GM12878 (cell line): ENCODE measurements around the gene SLF2. TPM values are rescaled to one million over a fixed set of nuclear protein-coding genes. Genes with fewer than 3 reads are reported as not detected.

Source experiments
- CBX3 ChIP-seq: fragments of 200-600 bp; sonication (generic); IDR thresholded peaks from 2 replicates; pipeline ENCODE4 v1.6.1; 2016; ENCODE audit warnings: low read depth, borderline replicate concordance
- CBX5 ChIP-seq: sonication (generic); IDR thresholded peaks from 2 replicates; pipeline ENCODE4 v1.6.1; 2016; ENCODE audit warnings: low read depth, moderate library complexity, mild to moderate bottlenecking, inconsistent platforms
- DPF2 ChIP-seq: fragments of 450-650 bp; IDR thresholded peaks from 2 replicates; pipeline ENCODE4 v1.6.1; 2017; ENCODE audit warnings: mild to moderate bottlenecking
- GABPA ChIP-seq: IDR thresholded peaks from 2 replicates; pipeline ENCODE4 v1.6.1; 2014; ENCODE audit warnings: antibody characterized with exemption, low read depth, mild to moderate bottlenecking, inconsistent platforms
- HCFC1 ChIP-seq: fragments of 150-350 bp; IDR thresholded peaks from 2 replicates; pipeline ENCODE4 v1.6.1; 2014; ENCODE audit warnings: low read length
- MYB ChIP-seq: fragments of 150-350 bp; IDR thresholded peaks from 2 replicates; pipeline ENCODE4 v1.6.1; 2014; ENCODE audit warnings: mild to moderate bottlenecking, low read depth, low read length, borderline replicate concordance
- RCOR1 ChIP-seq: conservative IDR thresholded peaks from 2 replicates; pipeline ENCODE4 v1.6.1; 2012; ENCODE audit warnings: low read depth, low read length, improper control_type of control experiment
- RUNX3 ChIP-seq: IDR thresholded peaks from 2 replicates; pipeline ENCODE4 v1.6.1; 2012; ENCODE audit warnings: low read length, inconsistent platforms
- TCF12 ChIP-seq: IDR thresholded peaks from 2 replicates; pipeline ENCODE4 v1.6.1; 2011; ENCODE audit warnings: low read depth, mild to moderate bottlenecking, low read length
- ZBTB33 ChIP-seq: fragments of 450-650 bp; IDR thresholded peaks from 2 replicates; pipeline ENCODE4 v1.6.1; 2017; ENCODE audit warnings: mild to moderate bottlenecking
- ZNF24 ChIP-seq: fragments of 450-650 bp; IDR thresholded peaks from 2 replicates; pipeline ENCODE4 v1.6.1; 2017; ENCODE audit warnings: antibody characterized with exemption, mild to moderate bottlenecking
- ZNF622 ChIP-seq: fragments of 450-650 bp; IDR thresholded peaks from 2 replicates; pipeline ENCODE4 v1.6.1; 2017; ENCODE audit warnings: mild to moderate bottlenecking, inconsistent platforms
- polyA plus RNA-seq, 11 experiments: library from polyadenylated mRNA; depleted of rRNA in 4 of 11; unstranded in 6 of 11; stranded (reverse) in 5 of 11; fragments of >200 nt; fragmentation: Nextera tagmentation in 4 of 11; fragmentation: Illumina TruSeq in 1 of 11; extraction: Ambion mirVana in 4 of 11; extraction: Trizol in 1 of 11; gene quantifications; 1 replicate in 1 of 11; 2 replicates in 10 of 11; pipeline versions ENCODE4 v1.2.1 to v1.2.3, GENCODE V29; 2011 to 2016; ENCODE audit warnings: inconsistent platforms in 2 of 11, missing spikeins in 2 of 11, low read depth in 1 of 11
- total RNA-seq, 4 experiments: library from RNA; depleted of rRNA in 3 of 4; stranded (reverse); fragments of >200 nt in 3 of 4; fragmentation: Illumina TruSeq in 1 of 4; extraction: Trizol in 1 of 4; gene quantifications; 2 replicates each; pipeline versions ENCODE4 v1.2.1 to v1.2.3, GENCODE V29; 2013 to 2021
- TF ChIP-seq, protein P1 (sequence below): fragments of 450-650 bp; conservative IDR thresholded peaks from 2 replicates; pipeline ENCODE4 v1.6.1; 2017; ENCODE audit warnings: mild to moderate bottlenecking, moderate library complexity
- TF ChIP-seq, protein P2 (sequence below): fragments of 450-650 bp; IDR thresholded peaks from 2 replicates; pipeline ENCODE4 v1.6.1; 2016; ENCODE audit warnings: mild to moderate bottlenecking
- TF ChIP-seq, protein P3 (sequence below): fragments of 450-650 bp; formaldehyde crosslinking; IDR thresholded peaks from 2 replicates; pipeline ENCODE4 v1.4.0; 2020; ENCODE audit warnings: mild to moderate bottlenecking, moderate library complexity
- TF ChIP-seq, protein P4 (sequence below): IDR thresholded peaks from 2 replicates; pipeline ENCODE4 v1.6.1; 2012; ENCODE audit warnings: improper control_type of control experiment, low read depth, low read length; ENCODE audit not compliant: insufficient replicate concordance

Gene SLF2
- total and polyA plus RNA-seq, 10 of the 15 experiments (the other 5 are each of a cell fraction or from before 2014, with no cell fraction given) = 3.0 to 25.2 (median 17.9) TPM

- TF ChIP-seq RCOR1 (no peak), RUNX3 (peak; percentile 40), HCFC1 (no peak), MYB (no peak), DPF2 (no peak), TCF12 (no peak), CBX5 (no peak), GABPA (no peak), CBX3 (no peak), ZBTB33 (no peak), ZNF24 (no peak), ZNF622 (no peak)
- TF ChIP-seq, protein P1, sequence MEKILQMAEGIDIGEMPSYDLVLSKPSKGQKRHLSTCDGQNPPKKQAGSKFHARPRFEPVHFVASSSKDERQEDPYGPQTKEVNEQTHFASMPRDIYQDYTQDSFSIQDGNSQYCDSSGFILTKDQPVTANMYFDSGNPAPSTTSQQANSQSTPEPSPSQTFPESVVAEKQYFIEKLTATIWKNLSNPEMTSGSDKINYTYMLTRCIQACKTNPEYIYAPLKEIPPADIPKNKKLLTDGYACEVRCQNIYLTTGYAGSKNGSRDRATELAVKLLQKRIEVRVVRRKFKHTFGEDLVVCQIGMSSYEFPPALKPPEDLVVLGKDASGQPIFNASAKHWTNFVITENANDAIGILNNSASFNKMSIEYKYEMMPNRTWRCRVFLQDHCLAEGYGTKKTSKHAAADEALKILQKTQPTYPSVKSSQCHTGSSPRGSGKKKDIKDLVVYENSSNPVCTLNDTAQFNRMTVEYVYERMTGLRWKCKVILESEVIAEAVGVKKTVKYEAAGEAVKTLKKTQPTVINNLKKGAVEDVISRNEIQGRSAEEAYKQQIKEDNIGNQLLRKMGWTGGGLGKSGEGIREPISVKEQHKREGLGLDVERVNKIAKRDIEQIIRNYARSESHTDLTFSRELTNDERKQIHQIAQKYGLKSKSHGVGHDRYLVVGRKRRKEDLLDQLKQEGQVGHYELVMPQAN = peak; percentile 59; the same call in 1 of the 2 replicates
- TF ChIP-seq, protein P2, sequence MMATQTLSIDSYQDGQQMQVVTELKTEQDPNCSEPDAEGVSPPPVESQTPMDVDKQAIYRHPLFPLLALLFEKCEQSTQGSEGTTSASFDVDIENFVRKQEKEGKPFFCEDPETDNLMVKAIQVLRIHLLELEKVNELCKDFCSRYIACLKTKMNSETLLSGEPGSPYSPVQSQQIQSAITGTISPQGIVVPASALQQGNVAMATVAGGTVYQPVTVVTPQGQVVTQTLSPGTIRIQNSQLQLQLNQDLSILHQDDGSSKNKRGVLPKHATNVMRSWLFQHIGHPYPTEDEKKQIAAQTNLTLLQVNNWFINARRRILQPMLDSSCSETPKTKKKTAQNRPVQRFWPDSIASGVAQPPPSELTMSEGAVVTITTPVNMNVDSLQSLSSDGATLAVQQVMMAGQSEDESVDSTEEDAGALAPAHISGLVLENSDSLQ = no peak
- TF ChIP-seq, protein P3, sequence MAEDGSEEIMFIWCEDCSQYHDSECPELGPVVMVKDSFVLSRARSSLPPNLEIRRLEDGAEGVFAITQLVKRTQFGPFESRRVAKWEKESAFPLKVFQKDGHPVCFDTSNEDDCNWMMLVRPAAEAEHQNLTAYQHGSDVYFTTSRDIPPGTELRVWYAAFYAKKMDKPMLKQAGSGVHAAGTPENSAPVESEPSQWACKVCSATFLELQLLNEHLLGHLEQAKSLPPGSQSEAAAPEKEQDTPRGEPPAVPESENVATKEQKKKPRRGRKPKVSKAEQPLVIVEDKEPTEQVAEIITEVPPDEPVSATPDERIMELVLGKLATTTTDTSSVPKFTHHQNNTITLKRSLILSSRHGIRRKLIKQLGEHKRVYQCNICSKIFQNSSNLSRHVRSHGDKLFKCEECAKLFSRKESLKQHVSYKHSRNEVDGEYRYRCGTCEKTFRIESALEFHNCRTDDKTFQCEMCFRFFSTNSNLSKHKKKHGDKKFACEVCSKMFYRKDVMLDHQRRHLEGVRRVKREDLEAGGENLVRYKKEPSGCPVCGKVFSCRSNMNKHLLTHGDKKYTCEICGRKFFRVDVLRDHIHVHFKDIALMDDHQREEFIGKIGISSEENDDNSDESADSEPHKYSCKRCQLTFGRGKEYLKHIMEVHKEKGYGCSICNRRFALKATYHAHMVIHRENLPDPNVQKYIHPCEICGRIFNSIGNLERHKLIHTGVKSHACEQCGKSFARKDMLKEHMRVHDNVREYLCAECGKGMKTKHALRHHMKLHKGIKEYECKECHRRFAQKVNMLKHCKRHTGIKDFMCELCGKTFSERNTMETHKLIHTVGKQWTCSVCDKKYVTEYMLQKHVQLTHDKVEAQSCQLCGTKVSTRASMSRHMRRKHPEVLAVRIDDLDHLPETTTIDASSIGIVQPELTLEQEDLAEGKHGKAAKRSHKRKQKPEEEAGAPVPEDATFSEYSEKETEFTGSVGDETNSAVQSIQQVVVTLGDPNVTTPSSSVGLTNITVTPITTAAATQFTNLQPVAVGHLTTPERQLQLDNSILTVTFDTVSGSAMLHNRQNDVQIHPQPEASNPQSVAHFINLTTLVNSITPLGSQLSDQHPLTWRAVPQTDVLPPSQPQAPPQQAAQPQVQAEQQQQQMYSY (CRISPR knock-in tag) = no peak
- TF ChIP-seq, protein P4, sequence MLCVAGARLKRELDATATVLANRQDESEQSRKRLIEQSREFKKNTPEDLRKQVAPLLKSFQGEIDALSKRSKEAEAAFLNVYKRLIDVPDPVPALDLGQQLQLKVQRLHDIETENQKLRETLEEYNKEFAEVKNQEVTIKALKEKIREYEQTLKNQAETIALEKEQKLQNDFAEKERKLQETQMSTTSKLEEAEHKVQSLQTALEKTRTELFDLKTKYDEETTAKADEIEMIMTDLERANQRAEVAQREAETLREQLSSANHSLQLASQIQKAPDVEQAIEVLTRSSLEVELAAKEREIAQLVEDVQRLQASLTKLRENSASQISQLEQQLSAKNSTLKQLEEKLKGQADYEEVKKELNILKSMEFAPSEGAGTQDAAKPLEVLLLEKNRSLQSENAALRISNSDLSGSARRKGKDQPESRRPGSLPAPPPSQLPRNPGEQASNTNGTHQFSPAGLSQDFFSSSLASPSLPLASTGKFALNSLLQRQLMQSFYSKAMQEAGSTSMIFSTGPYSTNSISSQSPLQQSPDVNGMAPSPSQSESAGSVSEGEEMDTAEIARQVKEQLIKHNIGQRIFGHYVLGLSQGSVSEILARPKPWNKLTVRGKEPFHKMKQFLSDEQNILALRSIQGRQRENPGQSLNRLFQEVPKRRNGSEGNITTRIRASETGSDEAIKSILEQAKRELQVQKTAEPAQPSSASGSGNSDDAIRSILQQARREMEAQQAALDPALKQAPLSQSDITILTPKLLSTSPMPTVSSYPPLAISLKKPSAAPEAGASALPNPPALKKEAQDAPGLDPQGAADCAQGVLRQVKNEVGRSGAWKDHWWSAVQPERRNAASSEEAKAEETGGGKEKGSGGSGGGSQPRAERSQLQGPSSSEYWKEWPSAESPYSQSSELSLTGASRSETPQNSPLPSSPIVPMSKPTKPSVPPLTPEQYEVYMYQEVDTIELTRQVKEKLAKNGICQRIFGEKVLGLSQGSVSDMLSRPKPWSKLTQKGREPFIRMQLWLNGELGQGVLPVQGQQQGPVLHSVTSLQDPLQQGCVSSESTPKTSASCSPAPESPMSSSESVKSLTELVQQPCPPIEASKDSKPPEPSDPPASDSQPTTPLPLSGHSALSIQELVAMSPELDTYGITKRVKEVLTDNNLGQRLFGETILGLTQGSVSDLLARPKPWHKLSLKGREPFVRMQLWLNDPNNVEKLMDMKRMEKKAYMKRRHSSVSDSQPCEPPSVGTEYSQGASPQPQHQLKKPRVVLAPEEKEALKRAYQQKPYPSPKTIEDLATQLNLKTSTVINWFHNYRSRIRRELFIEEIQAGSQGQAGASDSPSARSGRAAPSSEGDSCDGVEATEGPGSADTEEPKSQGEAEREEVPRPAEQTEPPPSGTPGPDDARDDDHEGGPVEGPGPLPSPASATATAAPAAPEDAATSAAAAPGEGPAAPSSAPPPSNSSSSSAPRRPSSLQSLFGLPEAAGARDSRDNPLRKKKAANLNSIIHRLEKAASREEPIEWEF = no peak
Observed at GRCh38 chr10:100997360-100998182, 84.8 kb downstream of the SLF2 start (continued).
